HepG2 (cell line): ENCODE results near the gene ABCB6. TPM values are rescaled to one million over a fixed set of nuclear protein-coding genes. Genes with fewer than 3 reads are reported as not detected.

Experiments
- FOXO1 ChIP-seq: sonication (generic); formaldehyde crosslinking; IDR thresholded peaks from 2 replicates; pipeline ENCODE4 v1.4.0; 2020; ENCODE audit warnings: missing genetic modification reagents
- GLI4 ChIP-seq: sonication (generic); formaldehyde crosslinking; IDR thresholded peaks from 2 replicates; pipeline ENCODE4 v1.5.1; 2020; ENCODE audit warnings: missing genetic modification reagents, mild to moderate bottlenecking, moderate library complexity, borderline replicate concordance
- MIXL1 ChIP-seq: IDR thresholded peaks from 2 replicates; pipeline ENCODE4 v1.6.1; 2016
- RBAK ChIP-seq: sonication (generic); formaldehyde crosslinking; IDR thresholded peaks from 2 replicates; pipeline ENCODE4 v1.5.1; 2020; ENCODE audit warnings: mild to moderate bottlenecking, missing genetic modification reagents
- RBFOX2 ChIP-seq: fragments of 200-400 bp; formaldehyde crosslinking; IDR thresholded peaks from 2 replicates; pipeline ENCODE4 v1.6.1; 2017; ENCODE audit warnings: low read depth, mild to moderate bottlenecking, low read length
- SNAPC2 ChIP-seq: sonication (generic); formaldehyde crosslinking; IDR thresholded peaks from 2 replicates; pipeline ENCODE4 v1.8.1; 2022; ENCODE audit warnings: mild to moderate bottlenecking, missing genetic modification reagents
- U2AF1 ChIP-seq: fragments of 200-400 bp; formaldehyde crosslinking; optimal IDR thresholded peaks from 2 replicates; pipeline ENCODE3; 2017; ENCODE audit warnings: mild to moderate bottlenecking, low read depth, low read length
- ZBTB21 ChIP-seq: sonication (generic); formaldehyde crosslinking; IDR thresholded peaks from 2 replicates; pipeline ENCODE4 v1.4.0; 2020; ENCODE audit warnings: missing genetic modification reagents
- ZNF101 ChIP-seq: sonication (generic); formaldehyde crosslinking; IDR thresholded peaks from 2 replicates; pipeline ENCODE4 v1.4.0; 2020; ENCODE audit warnings: mild to moderate bottlenecking, low read depth, missing genetic modification reagents, borderline replicate concordance
- ZNF501 ChIP-seq: sonication (generic); formaldehyde crosslinking; IDR thresholded peaks from 2 replicates; pipeline ENCODE4 v1.5.1; 2020; ENCODE audit warnings: mild to moderate bottlenecking, moderate library complexity, missing genetic modification reagents
- ZNF558 ChIP-seq: sonication (generic); formaldehyde crosslinking; IDR thresholded peaks from 2 replicates; pipeline ENCODE4 v1.9.0; 2022; ENCODE audit warnings: mild to moderate bottlenecking, missing genetic modification reagents, borderline replicate concordance
- ZNF775 ChIP-seq: sonication (generic); formaldehyde crosslinking; IDR thresholded peaks from 2 replicates; pipeline ENCODE4 v1.4.0; 2020; ENCODE audit warnings: missing genetic modification reagents, mild to moderate bottlenecking, moderate library complexity, borderline replicate concordance
- polyA plus RNA-seq, 8 experiments: library from polyadenylated mRNA; depleted of rRNA in 3 of 8; stranded (reverse) in 7 of 8; unstranded in 1 of 8; fragments of >200 nt; fragmentation: Illumina TruSeq in 4 of 8; extraction: Trizol in 4 of 8; gene quantifications; 2 replicates each; pipeline versions ENCODE4 v1.2.1 to v1.2.3, GENCODE V29; 2011 to 2016; ENCODE audit warnings: low read depth in 4 of 8, missing spikeins in 1 of 8, mixed read lengths in 1 of 8; ENCODE audit not compliant: insufficient read depth in 1 of 8
- total RNA-seq, 5 experiments: library from RNA; depleted of rRNA; stranded (reverse); fragments of >200 nt; fragmentation: Illumina TruSeq; extraction: Trizol; gene quantifications; 2 replicates each; pipeline ENCODE4 v1.2.3, GENCODE V29; 2016; ENCODE audit warnings: low read depth in 1 of 5
- TF ChIP-seq, protein P1 (sequence below), 2 experiments: fragments of 450-650 bp in 1 of 2; sonication (generic) in 1 of 2; formaldehyde crosslinking in 1 of 2; IDR thresholded peaks; 2 replicates each; pipeline versions ENCODE4 v1.6.1 to v1.8.0; 2016 to 2022; ENCODE audit warnings: antibody characterized with exemption in 1 of 2, mild to moderate bottlenecking in 1 of 2, missing genetic modification reagents in 1 of 2
- TF ChIP-seq, protein P2 (sequence below): sonication (generic); formaldehyde crosslinking; IDR thresholded peaks from 2 replicates; pipeline ENCODE4 v1.5.0; 2020; ENCODE audit warnings: missing genetic modification reagents
- TF ChIP-seq, protein P3 (sequence below): sonication (generic); formaldehyde crosslinking; IDR thresholded peaks from 2 replicates; pipeline ENCODE4 v1.4.0; 2020; ENCODE audit warnings: missing genetic modification reagents
- TF ChIP-seq, protein P4 (sequence below): sonication (generic); formaldehyde crosslinking; IDR thresholded peaks from 2 replicates; pipeline ENCODE4 v1.8.0; 2022; ENCODE audit warnings: missing genetic modification reagents, mild to moderate bottlenecking, moderate library complexity, borderline replicate concordance

Gene ABCB6
- total and polyA plus RNA-seq, 2 of the 13 experiments (the other 11 are each of a cell fraction or from before 2014, with no cell fraction given), result 91.1 to 137 TPM

DNA sequence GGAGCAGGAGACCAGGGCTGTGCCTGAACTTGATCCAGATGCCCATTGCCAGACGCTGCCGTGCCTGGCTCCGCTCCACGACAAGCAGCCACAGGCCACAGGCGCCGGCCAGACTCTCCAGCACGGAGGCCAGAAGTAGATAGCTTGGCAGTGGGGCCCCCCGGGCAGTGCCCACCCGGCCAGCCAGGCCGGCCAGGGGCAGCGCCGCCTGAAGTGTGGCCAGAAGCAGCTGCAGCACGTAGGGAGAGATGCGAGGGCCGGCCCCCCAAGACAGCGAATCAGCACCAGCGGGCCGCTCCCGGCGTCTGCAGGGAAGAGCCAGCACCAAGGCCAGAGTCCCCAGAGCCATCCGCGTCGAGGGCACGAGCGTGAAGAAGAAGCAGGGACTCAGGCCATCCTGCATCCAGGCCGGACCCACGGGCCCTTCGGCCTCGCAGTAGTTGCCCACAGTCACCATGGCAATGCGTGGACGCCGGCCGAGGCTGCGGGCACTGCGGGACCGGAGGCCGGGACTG is 484 bp downstream of the ABCB6 start (continued):
- peak; percentile 88; the same call in 1 of the 2 replicates for TF ChIP-seq ZNF558
- TF ChIP-seq, protein P1, sequence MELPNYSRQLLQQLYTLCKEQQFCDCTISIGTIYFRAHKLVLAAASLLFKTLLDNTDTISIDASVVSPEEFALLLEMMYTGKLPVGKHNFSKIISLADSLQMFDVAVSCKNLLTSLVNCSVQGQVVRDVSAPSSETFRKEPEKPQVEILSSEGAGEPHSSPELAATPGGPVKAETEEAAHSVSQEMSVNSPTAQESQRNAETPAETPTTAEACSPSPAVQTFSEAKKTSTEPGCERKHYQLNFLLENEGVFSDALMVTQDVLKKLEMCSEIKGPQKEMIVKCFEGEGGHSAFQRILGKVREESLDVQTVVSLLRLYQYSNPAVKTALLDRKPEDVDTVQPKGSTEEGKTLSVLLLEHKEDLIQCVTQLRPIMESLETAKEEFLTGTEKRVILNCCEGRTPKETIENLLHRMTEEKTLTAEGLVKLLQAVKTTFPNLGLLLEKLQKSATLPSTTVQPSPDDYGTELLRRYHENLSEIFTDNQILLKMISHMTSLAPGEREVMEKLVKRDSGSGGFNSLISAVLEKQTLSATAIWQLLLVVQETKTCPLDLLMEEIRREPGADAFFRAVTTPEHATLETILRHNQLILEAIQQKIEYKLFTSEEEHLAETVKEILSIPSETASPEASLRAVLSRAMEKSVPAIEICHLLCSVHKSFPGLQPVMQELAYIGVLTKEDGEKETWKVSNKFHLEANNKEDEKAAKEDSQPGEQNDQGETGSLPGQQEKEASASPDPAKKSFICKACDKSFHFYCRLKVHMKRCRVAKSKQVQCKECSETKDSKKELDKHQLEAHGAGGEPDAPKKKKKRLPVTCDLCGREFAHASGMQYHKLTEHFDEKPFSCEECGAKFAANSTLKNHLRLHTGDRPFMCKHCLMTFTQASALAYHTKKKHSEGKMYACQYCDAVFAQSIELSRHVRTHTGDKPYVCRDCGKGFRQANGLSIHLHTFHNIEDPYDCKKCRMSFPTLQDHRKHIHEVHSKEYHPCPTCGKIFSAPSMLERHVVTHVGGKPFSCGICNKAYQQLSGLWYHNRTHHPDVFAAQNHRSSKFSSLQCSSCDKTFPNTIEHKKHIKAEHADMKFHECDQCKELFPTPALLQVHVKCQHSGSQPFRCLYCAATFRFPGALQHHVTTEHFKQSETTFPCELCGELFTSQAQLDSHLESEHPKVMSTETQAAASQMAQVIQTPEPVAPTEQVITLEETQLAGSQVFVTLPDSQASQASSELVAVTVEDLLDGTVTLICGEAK (IDR thresholded peaks at IDR 0.05), result no peak
- TF ChIP-seq, protein P1 (CRISPR knock-in tag; IDR thresholded peaks at IDR 0.05), result no peak
- no peak for TF ChIP-seq ZBTB21 (CRISPR knock-in tag)
- no peak for TF ChIP-seq ZNF501 (CRISPR knock-in tag)
- peak; percentile 97; the same call in 1 of the 2 replicates for TF ChIP-seq GLI4 (CRISPR knock-in tag)
- TF ChIP-seq, protein P2, sequence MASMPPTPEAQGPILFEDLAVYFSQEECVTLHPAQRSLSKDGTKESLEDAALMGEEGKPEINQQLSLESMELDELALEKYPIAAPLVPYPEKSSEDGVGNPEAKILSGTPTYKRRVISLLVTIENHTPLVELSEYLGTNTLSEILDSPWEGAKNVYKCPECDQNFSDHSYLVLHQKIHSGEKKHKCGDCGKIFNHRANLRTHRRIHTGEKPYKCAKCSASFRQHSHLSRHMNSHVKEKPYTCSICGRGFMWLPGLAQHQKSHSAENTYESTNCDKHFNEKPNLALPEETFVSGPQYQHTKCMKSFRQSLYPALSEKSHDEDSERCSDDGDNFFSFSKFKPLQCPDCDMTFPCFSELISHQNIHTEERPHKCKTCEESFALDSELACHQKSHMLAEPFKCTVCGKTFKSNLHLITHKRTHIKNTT, result no peak
- no peak for TF ChIP-seq SNAPC2
- no peak for TF ChIP-seq U2AF1
- TF ChIP-seq, protein P3, sequence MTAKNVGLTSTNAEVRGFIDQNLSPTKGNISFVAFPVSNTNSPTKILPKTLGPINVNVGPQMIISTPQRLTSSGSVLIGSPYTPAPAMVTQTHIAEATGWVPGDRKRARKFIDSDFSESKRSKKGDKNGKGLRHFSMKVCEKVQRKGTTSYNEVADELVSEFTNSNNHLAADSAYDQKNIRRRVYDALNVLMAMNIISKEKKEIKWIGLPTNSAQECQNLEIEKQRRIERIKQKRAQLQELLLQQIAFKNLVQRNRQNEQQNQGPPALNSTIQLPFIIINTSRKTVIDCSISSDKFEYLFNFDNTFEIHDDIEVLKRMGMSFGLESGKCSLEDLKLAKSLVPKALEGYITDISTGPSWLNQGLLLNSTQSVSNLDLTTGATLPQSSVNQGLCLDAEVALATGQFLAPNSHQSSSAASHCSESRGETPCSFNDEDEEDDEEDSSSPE (CRISPR knock-in tag), result no peak
- no peak for TF ChIP-seq MIXL1 (CRISPR knock-in tag)
- no peak for TF ChIP-seq RBFOX2
- TF ChIP-seq FOXO1 (CRISPR knock-in tag), result no peak
- TF ChIP-seq, protein P4, sequence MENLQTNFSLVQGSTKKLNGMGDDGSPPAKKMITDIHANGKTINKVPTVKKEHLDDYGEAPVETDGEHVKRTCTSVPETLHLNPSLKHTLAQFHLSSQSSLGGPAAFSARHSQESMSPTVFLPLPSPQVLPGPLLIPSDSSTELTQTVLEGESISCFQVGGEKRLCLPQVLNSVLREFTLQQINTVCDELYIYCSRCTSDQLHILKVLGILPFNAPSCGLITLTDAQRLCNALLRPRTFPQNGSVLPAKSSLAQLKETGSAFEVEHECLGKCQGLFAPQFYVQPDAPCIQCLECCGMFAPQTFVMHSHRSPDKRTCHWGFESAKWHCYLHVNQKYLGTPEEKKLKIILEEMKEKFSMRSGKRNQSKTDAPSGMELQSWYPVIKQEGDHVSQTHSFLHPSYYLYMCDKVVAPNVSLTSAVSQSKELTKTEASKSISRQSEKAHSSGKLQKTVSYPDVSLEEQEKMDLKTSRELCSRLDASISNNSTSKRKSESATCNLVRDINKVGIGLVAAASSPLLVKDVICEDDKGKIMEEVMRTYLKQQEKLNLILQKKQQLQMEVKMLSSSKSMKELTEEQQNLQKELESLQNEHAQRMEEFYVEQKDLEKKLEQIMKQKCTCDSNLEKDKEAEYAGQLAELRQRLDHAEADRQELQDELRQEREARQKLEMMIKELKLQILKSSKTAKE (CRISPR knock-in tag), result no peak
- TF ChIP-seq ZNF775 (CRISPR knock-in tag), result no peak; the same call in 1 of the 2 replicates
- no peak for TF ChIP-seq RBAK (CRISPR knock-in tag)
- TF ChIP-seq ZNF101 (CRISPR knock-in tag), result no peak
